DOHH2 (cell line): Measurements from ENCODE around the gene ARL14.

Experiments
- CTCF ChIP-seq: fragments of 200-600 bp; sonication (generic); IDR thresholded peaks from one replicate; pipeline ENCODE4 v1.5.1; 2014; ENCODE audit warnings: antibody characterized with exemption, mild to moderate bottlenecking, low read depth, low read length; ENCODE audit not compliant: poor library complexity, severe bottlenecking
- EZH2phosphoT487 ChIP-seq: fragments of 200-600 bp; sonication (generic); IDR thresholded peaks from 2 replicates; pipeline ENCODE4 v1.6.1; 2017; ENCODE audit warnings: borderline replicate concordance, mild to moderate bottlenecking, antibody characterized with exemption, low read length, moderate library complexity, mixed read lengths

- TF ChIP-seq CTCF (no peak), EZH2phosphoT487 (no peak)
Measured at GRCh38 chr3:160671231-160671630, 5.7 kb upstream of the ARL14 start.
